IMR-90 (cell line): Measurements from ENCODE around the gene SMCP. TPM values are rescaled to one million over a fixed set of nuclear protein-coding genes. Genes with fewer than 3 reads are reported as not detected.

ENCODE experiments used
- ATAC-seq: fragments of 200-7000 bp; cut with Tn5 transposase; 2 replicates; pipeline ENCODE4 v1.9.1; 2020; ENCODE audit warnings: low read depth, mild to moderate bottlenecking, moderate library complexity
- BruUV-seq: library from RNA; stranded (reverse); fragments of 400-500 nt; replicated peaks from 2 replicates; lab custom pipeline; 2021; lab: Mats Ljungman, UMichigan
- CTCF ChIA-PET: fragments of 300-600 bp; formaldehyde crosslinking; extraction: SDS; loops from one replicate; lab custom pipeline; 2021; ENCODE audit warnings: antibody characterized with exemption; lab: Yijun Ruan, JAX
- POLR2A ChIA-PET: fragments of 300-600 bp; sonication (Branson Sonifier 250); formaldehyde crosslinking; loops from one replicate; lab custom pipeline; 2022; ENCODE audit warnings: antibody characterized with exemption; ENCODE audit not compliant: unreplicated experiment; lab: Charles Lee
- DNase-seq: peaks from one replicate; pipeline ENCODE4 v3.0.0; 2013
- H2AFZ ChIP-seq: replicated peaks from 2 replicates; pipeline ENCODE3; 2013; ENCODE audit warnings: low read length, mild to moderate bottlenecking; ENCODE audit not compliant: poor library complexity
- H2AK5ac ChIP-seq: 2 replicates; pipeline ENCODE4 v1.6.1; 2013; ENCODE audit warnings: low read depth, low read length, inconsistent platforms
- H2AK9ac ChIP-seq: replicated peaks from 2 replicates; pipeline ENCODE3; 2013; ENCODE audit warnings: mild to moderate bottlenecking, low read depth, low read length, moderate library complexity; ENCODE audit not compliant: poor library complexity
- H2BK120ac ChIP-seq: 2 replicates; pipeline ENCODE4 v1.6.1; 2013; ENCODE audit warnings: low read depth, low read length, inconsistent platforms
- H2BK15ac ChIP-seq: 3 replicates; pipeline ENCODE4 v1.6.1; 2013; ENCODE audit warnings: low read depth, low read length, inconsistent platforms
- H2BK20ac ChIP-seq: 2 replicates; pipeline ENCODE4 v1.6.1; 2013; ENCODE audit warnings: low read depth, mild to moderate bottlenecking, inconsistent platforms, low read length, moderate library complexity
- H2BK5ac ChIP-seq: 2 replicates; pipeline ENCODE4 v1.6.1; 2013; ENCODE audit warnings: mild to moderate bottlenecking, low read depth, low read length, inconsistent platforms; ENCODE audit not compliant: poor library complexity, severe bottlenecking
- H3K14ac ChIP-seq: replicated peaks from 2 replicates; pipeline ENCODE4 v1.6.1; 2013; ENCODE audit warnings: low read depth, low read length, inconsistent platforms
- H3K18ac ChIP-seq: 2 replicates; pipeline ENCODE4 v1.6.1; 2013; ENCODE audit warnings: low read depth, low read length, control low read depth
- H3K23ac ChIP-seq: 2 replicates; pipeline ENCODE4 v1.6.1; 2013; ENCODE audit warnings: low read depth, low read length, inconsistent platforms
- H3K27ac ChIP-seq: 2 replicates; pipeline ENCODE4 v1.5.1; 2013; ENCODE audit warnings: mild to moderate bottlenecking, control low read depth, low read length; ENCODE audit not compliant: insufficient read depth
- H3K27me3 ChIP-seq: 2 replicates; pipeline ENCODE4 v1.6.1; 2013; ENCODE audit warnings: low read length; ENCODE audit not compliant: control insufficient read depth, insufficient read depth
- H3K36me3 ChIP-seq: 2 replicates; pipeline ENCODE4 v1.6.1; 2013; ENCODE audit warnings: low read length, mixed read lengths; ENCODE audit not compliant: control insufficient read depth, insufficient read depth
- H3K4ac ChIP-seq: 2 replicates; pipeline ENCODE4 v1.6.1; 2013; ENCODE audit warnings: low read depth, low read length, inconsistent platforms
- H3K4me1 ChIP-seq: 2 replicates; pipeline ENCODE4 v1.6.1; 2013; ENCODE audit warnings: low read length, mixed read lengths; ENCODE audit not compliant: control insufficient read depth, insufficient read depth
- H3K4me2 ChIP-seq: 2 replicates; pipeline ENCODE4 v1.6.1; 2013; ENCODE audit warnings: low read depth, mild to moderate bottlenecking, control low read depth, low read length, moderate library complexity
- H3K4me3 ChIP-seq: 2 replicates; pipeline ENCODE4 v1.5.1; 2013; ENCODE audit warnings: low read depth, mild to moderate bottlenecking, control low read depth, low read length, moderate library complexity; ENCODE audit not compliant: insufficient read depth
- H3K56ac ChIP-seq: 2 replicates; pipeline ENCODE4 v1.6.1; 2013; ENCODE audit warnings: low read length, inconsistent platforms; ENCODE audit not compliant: insufficient read depth; ENCODE audit errors: extremely low read depth
- H3K79me1 ChIP-seq, 2 experiments: 2 replicates each; pipeline ENCODE4 v1.6.1; 2013; ENCODE audit warnings: low read length in 2 of 2, inconsistent platforms in 1 of 2, low read depth in 1 of 2
- H3K9ac ChIP-seq: 2 replicates; pipeline ENCODE4 v1.6.1; 2013; ENCODE audit warnings: low read depth, low read length, control low read depth
- H3K9me1 ChIP-seq: 2 replicates; pipeline ENCODE4 v1.6.1; 2013; ENCODE audit warnings: low read length, inconsistent platforms; ENCODE audit not compliant: insufficient read depth
- H3K9me3 ChIP-seq: 2 replicates; pipeline ENCODE4 v1.6.1; 2013; ENCODE audit warnings: low read length; ENCODE audit not compliant: control insufficient read depth, insufficient read depth
- H4K20me1 ChIP-seq: 2 replicates; pipeline ENCODE4 v1.6.1; 2013; ENCODE audit warnings: low read length, inconsistent platforms; ENCODE audit not compliant: insufficient read depth
- H4K5ac ChIP-seq: 2 replicates; pipeline ENCODE4 v1.6.1; 2013; ENCODE audit warnings: mild to moderate bottlenecking, low read depth, low read length, control low read depth
- H4K8ac ChIP-seq, 2 experiments: 2 replicates each; pipeline ENCODE4 v1.6.1; 2013; ENCODE audit warnings: low read depth in 2 of 2, low read length in 2 of 2, control low read depth in 1 of 2, inconsistent platforms in 1 of 2
- H4K91ac ChIP-seq: 2 replicates; pipeline ENCODE4 v1.6.1; 2013; ENCODE audit warnings: low read depth, low read length, inconsistent platforms; ENCODE audit not compliant: insufficient read depth
- CHD1 ChIP-seq: IDR thresholded peaks from 2 replicates; pipeline ENCODE4 v1.6.1; 2012; ENCODE audit warnings: low read depth, low read length, improper control_type of control experiment
- CTCF ChIP-seq: conservative IDR thresholded peaks from 2 replicates; pipeline ENCODE4 v1.5.1; 2012; ENCODE audit warnings: mild to moderate bottlenecking, low read depth, low read length, improper control_type of control experiment
- FOS ChIP-seq: fragments of 150-350 bp; IDR thresholded peaks from 2 replicates; pipeline ENCODE4 v1.6.1; 2016; ENCODE audit warnings: low read depth, low read length
- MAFK ChIP-seq: IDR thresholded peaks from 2 replicates; pipeline ENCODE4 v1.6.1; 2012; ENCODE audit warnings: low read depth, low read length, improper control_type of control experiment
- MAZ ChIP-seq: IDR thresholded peaks from 2 replicates; pipeline ENCODE4 v1.6.1; 2012; ENCODE audit warnings: low read depth, mild to moderate bottlenecking, low read length, improper control_type of control experiment, moderate library complexity, borderline replicate concordance
- NFE2L2 ChIP-seq: fragments of 150-350 bp; IDR thresholded peaks from 2 replicates; pipeline ENCODE4 v1.6.1; 2016; ENCODE audit warnings: low read depth, mild to moderate bottlenecking, low read length
- RAD21 ChIP-seq: IDR thresholded peaks from 2 replicates; pipeline ENCODE4 v1.6.1; 2012; ENCODE audit warnings: low read length, improper control_type of control experiment
- RCOR1 ChIP-seq: IDR thresholded peaks from 2 replicates; pipeline ENCODE4 v1.6.1; 2012; ENCODE audit warnings: mild to moderate bottlenecking, low read length, improper control_type of control experiment; ENCODE audit not compliant: insufficient replicate concordance
- WGBS, 2 experiments: methylation state at CpG; one replicate each; pipeline versions ENCODE4 v1.1.5 to v1.1.7; 2013; ENCODE audit warnings: missing lambda C conversion rate in 2 of 2; ENCODE audit not compliant: insufficient read length in 1 of 2; ENCODE audit errors: extremely low coverage in 2 of 2; 5-methylcytosine and 5-hydroxymethylcytosine counted together
- dilution Hi-C: fragments of 300-500 bp; cut with HindIII; formaldehyde crosslinking; loops from one replicate; pipeline ENCODE4 v1.14.3; 2018; ENCODE audit warnings: low sequenced_read_pairs; ENCODE audit not compliant: unreplicated experiment
- in situ Hi-C: fragments of 300-500 bp; cut with MboI; formaldehyde crosslinking; loops from 3 replicates; pipeline ENCODE4 v1.14.3; 2019; ENCODE audit warnings: low sequenced_read_pairs, inconsistent platforms, mixed read lengths
- intact Hi-C: fragments of 100-400 bp; cut with micrococcal nuclease; formaldehyde crosslinking; loops from 2 replicates; pipeline ENCODE4 v1.10.0; 2022
- polyA plus RNA-seq, 3 experiments: library from polyadenylated mRNA; depleted of rRNA; stranded (reverse); fragments of >200 nt; gene quantifications; 2 replicates each; pipeline ENCODE4 v1.2.3, GENCODE V29; 2012; ENCODE audit warnings: low replicate concordance in 1 of 3
- total RNA-seq: library from RNA; depleted of rRNA; stranded (reverse); fragments of >200 nt; gene quantifications from 2 replicates; pipeline ENCODE4 v1.2.3, GENCODE V29; 2012
- TF ChIP-seq, protein P1 (sequence below): fragments of 150-350 bp; IDR thresholded peaks from 2 replicates; pipeline ENCODE4 v1.6.1; 2016; ENCODE audit warnings: low read depth, mild to moderate bottlenecking, low read length, moderate library complexity, borderline replicate concordance

Gene SMCP
- total and polyA plus RNA-seq, 2 of the 4 experiments (the other 2 are of a cell fraction), result not detected

- no peak overlapping the region for H3K56ac ChIP-seq
- H3K27ac ChIP-seq, result no peak overlapping the region
- H2BK5ac ChIP-seq, result no peak overlapping the region
- no TSS peak for BruUV-seq
- no peak overlapping the region for H3K4ac ChIP-seq
- H3K36me3 ChIP-seq, result no peaks in the 10 kb centered on the region
- TF ChIP-seq MAFK (no peak), MAZ (no peak), RAD21 (no peak), NFE2L2 (no peak), RCOR1 (no peak), CTCF (no peak), CHD1 (no peak), FOS (no peak)
- TF ChIP-seq, protein P1, sequence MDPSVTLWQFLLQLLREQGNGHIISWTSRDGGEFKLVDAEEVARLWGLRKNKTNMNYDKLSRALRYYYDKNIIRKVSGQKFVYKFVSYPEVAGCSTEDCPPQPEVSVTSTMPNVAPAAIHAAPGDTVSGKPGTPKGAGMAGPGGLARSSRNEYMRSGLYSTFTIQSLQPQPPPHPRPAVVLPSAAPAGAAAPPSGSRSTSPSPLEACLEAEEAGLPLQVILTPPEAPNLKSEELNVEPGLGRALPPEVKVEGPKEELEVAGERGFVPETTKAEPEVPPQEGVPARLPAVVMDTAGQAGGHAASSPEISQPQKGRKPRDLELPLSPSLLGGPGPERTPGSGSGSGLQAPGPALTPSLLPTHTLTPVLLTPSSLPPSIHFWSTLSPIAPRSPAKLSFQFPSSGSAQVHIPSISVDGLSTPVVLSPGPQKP, result no peak
- no CpG with 5 or more reads among the region's 4 CpGs for WGBS, 2 experiments
- no peak overlapping the region for H2BK20ac ChIP-seq
- ChIA-PET POLR2A (no interaction called here), CTCF (no interaction called here)
- H3K9me1 ChIP-seq, result no peaks in the 10 kb centered on the region
- no peaks in the 10 kb centered on the region for H3K27me3 ChIP-seq
- H2BK120ac ChIP-seq, result no peak overlapping the region
- no peaks in the 10 kb centered on the region for H4K20me1 ChIP-seq
- ATAC-seq (no peak), DNase-seq (no peak)
- H3K18ac ChIP-seq, result no peak overlapping the region
- no peak overlapping the region for H2BK15ac ChIP-seq
- no peak overlapping the region for H3K14ac ChIP-seq
- no peaks in the 10 kb centered on the region for H3K9me3 ChIP-seq
- no peak overlapping the region for H3K4me3 ChIP-seq
- no peak overlapping the region for H4K8ac ChIP-seq
- no peak overlapping the region for H2AK9ac ChIP-seq
- H2AK5ac ChIP-seq, result no peak overlapping the region
- no peak overlapping the region for H4K5ac ChIP-seq
- intact Hi-C loops, result no loop called here
- no peaks in the 10 kb centered on the region for H3K4me1 ChIP-seq
- H2AFZ ChIP-seq, result no peak overlapping the region
- H3K79me1 ChIP-seq, result no peaks in the 10 kb centered on the region
- no peak overlapping the region for H3K4me2 ChIP-seq
- dilution Hi-C loops, result no loop called here
- H3K9ac ChIP-seq, result no peak overlapping the region
- in situ Hi-C loops, result no loop called here
- H3K23ac ChIP-seq, result no peak overlapping the region
- no peak overlapping the region for H4K91ac ChIP-seq
These were observed 20.9 kb downstream of the SMCP start for GRCh38 chr1:152899027-152899426.
